ENCODE data around the gene NACC2. TPM values are rescaled to one million over a fixed set of nuclear protein-coding genes. Genes with fewer than 3 reads are reported as not detected.

The NACC2 gene
- total and polyA plus RNA-seq, 2 donors (not counting 1 experiment from before 2014, with no cell fraction given) = 12.3 to 18.2 TPM

DNA sequence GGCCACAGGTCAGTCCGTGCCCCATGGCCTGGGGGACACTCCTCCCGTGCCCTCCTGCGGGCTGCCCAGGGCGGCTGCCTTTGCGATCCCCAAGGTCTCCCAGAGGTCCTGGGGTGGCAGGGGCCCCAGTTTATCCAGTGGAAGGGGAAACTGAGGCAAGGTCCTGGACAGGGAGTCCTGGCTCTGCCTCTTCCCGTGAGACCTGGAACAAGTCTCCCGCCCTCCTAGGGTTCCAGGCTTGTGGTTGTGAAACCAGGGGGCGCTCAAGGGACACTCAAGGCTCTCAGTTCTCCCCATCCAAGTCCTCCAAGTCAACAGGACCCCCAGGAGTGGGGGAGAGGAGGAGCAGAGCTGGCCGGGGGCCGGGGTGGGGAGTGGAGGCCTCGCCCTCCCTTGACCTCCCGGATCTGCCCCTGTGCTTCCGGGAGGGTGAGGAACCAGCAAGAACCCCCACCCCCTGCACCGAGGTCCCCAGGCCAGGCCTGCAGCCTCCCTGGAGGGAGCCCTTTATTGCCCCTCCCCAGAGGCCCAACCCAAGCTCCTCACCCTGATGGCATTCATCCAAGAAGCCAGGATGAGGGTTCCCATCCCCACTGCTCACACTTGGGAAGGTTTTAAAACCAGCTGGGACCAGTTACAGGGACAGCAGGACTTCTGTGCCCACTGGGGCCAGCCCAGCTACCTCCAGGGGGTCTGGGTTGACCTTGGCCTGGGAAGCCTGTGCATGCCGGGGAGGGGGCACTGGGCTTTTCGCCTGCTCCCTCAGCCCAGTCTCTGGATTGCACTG is 48.3 kb upstream of the NACC2 start:
- DNase-seq (ENCODE audit: low read depth in 2 of 2) = peak in 1 of 2 donors; percentile 25
- TF ChIP-seq, protein P1, sequence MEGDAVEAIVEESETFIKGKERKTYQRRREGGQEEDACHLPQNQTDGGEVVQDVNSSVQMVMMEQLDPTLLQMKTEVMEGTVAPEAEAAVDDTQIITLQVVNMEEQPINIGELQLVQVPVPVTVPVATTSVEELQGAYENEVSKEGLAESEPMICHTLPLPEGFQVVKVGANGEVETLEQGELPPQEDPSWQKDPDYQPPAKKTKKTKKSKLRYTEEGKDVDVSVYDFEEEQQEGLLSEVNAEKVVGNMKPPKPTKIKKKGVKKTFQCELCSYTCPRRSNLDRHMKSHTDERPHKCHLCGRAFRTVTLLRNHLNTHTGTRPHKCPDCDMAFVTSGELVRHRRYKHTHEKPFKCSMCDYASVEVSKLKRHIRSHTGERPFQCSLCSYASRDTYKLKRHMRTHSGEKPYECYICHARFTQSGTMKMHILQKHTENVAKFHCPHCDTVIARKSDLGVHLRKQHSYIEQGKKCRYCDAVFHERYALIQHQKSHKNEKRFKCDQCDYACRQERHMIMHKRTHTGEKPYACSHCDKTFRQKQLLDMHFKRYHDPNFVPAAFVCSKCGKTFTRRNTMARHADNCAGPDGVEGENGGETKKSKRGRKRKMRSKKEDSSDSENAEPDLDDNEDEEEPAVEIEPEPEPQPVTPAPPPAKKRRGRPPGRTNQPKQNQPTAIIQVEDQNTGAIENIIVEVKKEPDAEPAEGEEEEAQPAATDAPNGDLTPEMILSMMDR (conservative IDR thresholded peaks at IDR 0.05 in 1 of 2, IDR thresholded peaks at IDR 0.05 in 1 of 2; ENCODE audit: low read depth in 1 of 2, low read length in 2 of 2) = peak in 1 of 2 donors; percentile 37
- no peak for TF ChIP-seq EZH2 (IDR thresholded peaks at IDR 0.05; ENCODE audit: low read length, missing control alignments)
- no peaks in the 10 kb centered on the region for H4K20me1 ChIP-seq (ENCODE audit: control insufficient read depth, extremely low read depth, insufficient read depth, low read length)
- H3K27ac ChIP-seq (ENCODE audit: insufficient read depth, low read length) = no peak overlapping the region
- no peak overlapping the region for H3K9ac ChIP-seq (ENCODE audit: insufficient read depth, low read length)
- H3K4me2 ChIP-seq (ENCODE audit: extremely low read depth, insufficient read depth, low read length) = no peak overlapping the region
- H3K27me3 ChIP-seq (ENCODE audit: control insufficient read depth, insufficient read depth, low read length) = no peaks in the 10 kb centered on the region
- H3K36me3 ChIP-seq (ENCODE audit: control insufficient read depth, insufficient read depth, low read length) = no peaks in the 10 kb centered on the region
- H3K4me1 ChIP-seq (ENCODE audit: control insufficient read depth, extremely low read depth, insufficient read depth, low read length) = no peaks in the 10 kb centered on the region
- H2AFZ ChIP-seq (ENCODE audit: low read length) = no peak overlapping the region
- no peaks in the 10 kb centered on the region for H3K79me2 ChIP-seq (ENCODE audit: control insufficient read depth, insufficient read depth, low read length)
- no peak overlapping the region for H3K4me3 ChIP-seq (replicated peaks in 1 of 4; ENCODE audit: control extremely low read depth in 1 of 4, insufficient read depth in 1 of 4, low read depth in 3 of 4, low read length in 4 of 4)
- H3K9me3 ChIP-seq (ENCODE audit: control insufficient read depth, insufficient read depth, low read depth, low read length) = no peaks in the 10 kb centered on the region

- H4K20me1 ChIP-seq (ENCODE audit: control insufficient read depth, extremely low read depth, insufficient read depth, low read length) = no peaks in the 10 kb centered on the region
- TF ChIP-seq, protein P1 (conservative IDR thresholded peaks at IDR 0.05 in 1 of 2, IDR thresholded peaks at IDR 0.05 in 1 of 2; ENCODE audit: low read depth in 1 of 2, low read length in 2 of 2) = no peak
- no peak for TF ChIP-seq EZH2 (IDR thresholded peaks at IDR 0.05; ENCODE audit: low read length, missing control alignments)
- no peaks in the 10 kb centered on the region for H3K79me2 ChIP-seq (ENCODE audit: control insufficient read depth, insufficient read depth, low read length)
- H3K27ac ChIP-seq (ENCODE audit: insufficient read depth, low read length) = no peak overlapping the region
- no peaks in the 10 kb centered on the region for H3K36me3 ChIP-seq (ENCODE audit: control insufficient read depth, insufficient read depth, low read length)
- no peaks in the 10 kb centered on the region for H3K27me3 ChIP-seq (ENCODE audit: control insufficient read depth, insufficient read depth, low read length)
- H3K4me2 ChIP-seq (ENCODE audit: extremely low read depth, insufficient read depth, low read length) = no peak overlapping the region
- H3K9me3 ChIP-seq (ENCODE audit: control insufficient read depth, insufficient read depth, low read depth, low read length) = no peaks in the 10 kb centered on the region
- H3K9ac ChIP-seq (ENCODE audit: insufficient read depth, low read length) = no peak overlapping the region
- no peak overlapping the region for H3K4me3 ChIP-seq (replicated peaks in 1 of 4; ENCODE audit: control extremely low read depth in 1 of 4, insufficient read depth in 1 of 4, low read depth in 3 of 4, low read length in 4 of 4)
- no peaks in the 10 kb centered on the region for H3K4me1 ChIP-seq (ENCODE audit: control insufficient read depth, extremely low read depth, insufficient read depth, low read length)
- no peak overlapping the region for H2AFZ ChIP-seq (ENCODE audit: low read length)
- DNase-seq (ENCODE audit: low read depth in 2 of 2) = no peak
Measured at GRCh38 chr9:136142859-136143214, 47.7 kb upstream of the NACC2 start.

- Histone ChIP-seq H3K4me2 (ENCODE audit: extremely low read depth, insufficient read depth, low read length) (no peak overlapping the region), H3K79me2 (ENCODE audit: control insufficient read depth, insufficient read depth, low read length) (no peaks in the 10 kb centered on the region), H3K9ac (ENCODE audit: insufficient read depth, low read length) (no peak overlapping the region), H3K4me1 (ENCODE audit: control insufficient read depth, extremely low read depth, insufficient read depth, low read length) (no peaks in the 10 kb centered on the region), H3K36me3 (ENCODE audit: control insufficient read depth, insufficient read depth, low read length) (no peaks in the 10 kb centered on the region), H4K20me1 (ENCODE audit: control insufficient read depth, extremely low read depth, insufficient read depth, low read length) (no peaks in the 10 kb centered on the region), H3K4me3 (replicated peaks in 1 of 4; ENCODE audit: control extremely low read depth in 1 of 4, insufficient read depth in 1 of 4, low read depth in 3 of 4, low read length in 4 of 4) (no peak overlapping the region), H3K9me3 (ENCODE audit: control insufficient read depth, insufficient read depth, low read depth, low read length) (no peaks in the 10 kb centered on the region), H3K27ac (ENCODE audit: insufficient read depth, low read length) (no peak overlapping the region), H2AFZ (ENCODE audit: low read length) (no peak overlapping the region), H3K27me3 (ENCODE audit: control insufficient read depth, insufficient read depth, low read length) (no peaks in the 10 kb centered on the region)
- DNase-seq (ENCODE audit: low read depth in 2 of 2) = no peak
- TF ChIP-seq, protein P1 (conservative IDR thresholded peaks at IDR 0.05 in 1 of 2, IDR thresholded peaks at IDR 0.05 in 1 of 2; ENCODE audit: low read depth in 1 of 2, low read length in 2 of 2) = no peak
- TF ChIP-seq EZH2 (IDR thresholded peaks at IDR 0.05; ENCODE audit: low read length, missing control alignments) = no peak
Measured at GRCh38 chr9:136142414-136142796, 47.3 kb upstream of the NACC2 start.

Measured in fibroblast of lung (primary cell).